A204.1 (cell line): ENCODE data around the gene CDCA5.

Source experiments
- FAIRE-seq: peaks from 2 replicates; lab custom pipeline; 2012; peaks lifted over from hg19 to GRCh38; lab: Jason Lieb, UNC

Gene CDCA5

GRCh38 chr11:65067446-65067845 lies 16.4 kb downstream of the CDCA5 start:
- FAIRE-seq, result no peak

GRCh38 chr11:65066805-65067291 lies 17.0 kb downstream of the CDCA5 start:
- FAIRE-seq, result no peak

GRCh38 chr11:65066315-65066714 lies 17.5 kb downstream of the CDCA5 start:
- FAIRE-seq, result no peak

GRCh38 chr11:65065851-65066250 lies 18.0 kb downstream of the CDCA5 start:
- FAIRE-seq, result no peak

- no peak for FAIRE-seq
Measured at GRCh38 chr11:65064847-65065240, 19.0 kb downstream of the CDCA5 start.

- FAIRE-seq, result no peak
Measured at GRCh38 chr11:65063532-65063931, 20.3 kb downstream of the CDCA5 start.

- FAIRE-seq, result no peak
Measured at GRCh38 chr11:65060913-65061408, 22.9 kb downstream of the CDCA5 start.

- FAIRE-seq, result no peak
Measured at GRCh38 chr11:65059959-65060824, 23.6 kb downstream of the CDCA5 start.

GRCh38 chr11:65059523-65059922 lies 24.3 kb downstream of the CDCA5 start:
- no peak for FAIRE-seq

GRCh38 chr11:65058419-65059054 lies 25.3 kb downstream of the CDCA5 start, which contains the start of gene NAALADL1:
NAALADL1 (minus strand) TSS chr11:65058553; CDS start chr11:65058521, 32 bp downstream.
- no peak for FAIRE-seq

GRCh38 chr11:65058012-65058411 lies 25.8 kb downstream of the CDCA5 start:
- no peak for FAIRE-seq

- FAIRE-seq, result no peak
Measured at GRCh38 chr11:65057526-65057925, 26.3 kb downstream of the CDCA5 start.

GRCh38 chr11:65056999-65057398 lies 26.8 kb downstream of the CDCA5 start:
- no peak for FAIRE-seq

- FAIRE-seq, result no peak
Measured at GRCh38 chr11:65055538-65055937, 28.3 kb downstream of the CDCA5 start.

- FAIRE-seq, result no peak
Measured at GRCh38 chr11:65053827-65054508, 29.9 kb downstream of the CDCA5 start.

- no peak for FAIRE-seq
Measured at GRCh38 chr11:65051398-65051858, 32.4 kb downstream of the CDCA5 start.

- no peak for FAIRE-seq
Measured at GRCh38 chr11:65047581-65048422, 36.0 kb downstream of the CDCA5 start.

GRCh38 chr11:65045728-65046127 lies 38.1 kb downstream of the CDCA5 start:
- FAIRE-seq, result no peak

- no peak for FAIRE-seq
Measured at GRCh38 chr11:65045061-65045460, 38.8 kb downstream of the CDCA5 start.

GRCh38 chr11:65043881-65044501 lies 39.8 kb downstream of the CDCA5 start:
- no peak for FAIRE-seq

- no peak for FAIRE-seq
Measured at GRCh38 chr11:65042891-65043290, 40.9 kb downstream of the CDCA5 start.
